NB4 (cell line): ENCODE data around the gene SPC24.

Source experiments
- MYC ChIP-seq: IDR thresholded peaks from 2 replicates; pipeline ENCODE4 v1.6.1; 2011; ENCODE audit warnings: low read depth, low read length
- POLR2A ChIP-seq: IDR thresholded peaks from 2 replicates; pipeline ENCODE4 v1.6.1; 2011; ENCODE audit warnings: mild to moderate bottlenecking; ENCODE audit not compliant: insufficient read length; ENCODE audit errors: extremely low read depth
- TF ChIP-seq, protein P1 (sequence below): IDR thresholded peaks from one replicate; pipeline ENCODE4 v1.5.1; 2012; ENCODE audit warnings: low read depth, low read length
- TF ChIP-seq, protein P2 (sequence below): IDR thresholded peaks from 2 replicates; pipeline ENCODE4 v1.6.1; 2011; ENCODE audit warnings: low read depth, low read length

DNA sequence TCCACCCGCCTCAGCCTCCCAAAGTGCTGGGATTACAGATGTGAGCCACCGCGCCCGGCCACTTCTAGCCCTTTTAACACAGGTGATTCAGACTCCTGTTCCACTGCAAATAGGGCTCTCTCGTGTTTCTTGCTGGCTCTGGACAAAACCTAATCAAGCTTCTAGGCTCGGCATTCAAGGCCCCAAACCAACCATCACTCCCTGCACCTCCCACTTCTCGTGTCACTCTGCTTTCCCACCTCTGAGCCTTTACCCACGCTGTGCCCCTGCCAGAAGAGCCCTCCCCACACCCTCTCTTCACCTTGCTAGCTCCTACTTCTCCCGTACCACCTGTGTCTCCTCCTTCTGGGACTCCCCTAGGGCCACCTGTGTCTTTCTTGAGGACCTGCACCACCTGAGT lies 22.0 kb upstream of the SPC24 start:
- TF ChIP-seq, protein P1, sequence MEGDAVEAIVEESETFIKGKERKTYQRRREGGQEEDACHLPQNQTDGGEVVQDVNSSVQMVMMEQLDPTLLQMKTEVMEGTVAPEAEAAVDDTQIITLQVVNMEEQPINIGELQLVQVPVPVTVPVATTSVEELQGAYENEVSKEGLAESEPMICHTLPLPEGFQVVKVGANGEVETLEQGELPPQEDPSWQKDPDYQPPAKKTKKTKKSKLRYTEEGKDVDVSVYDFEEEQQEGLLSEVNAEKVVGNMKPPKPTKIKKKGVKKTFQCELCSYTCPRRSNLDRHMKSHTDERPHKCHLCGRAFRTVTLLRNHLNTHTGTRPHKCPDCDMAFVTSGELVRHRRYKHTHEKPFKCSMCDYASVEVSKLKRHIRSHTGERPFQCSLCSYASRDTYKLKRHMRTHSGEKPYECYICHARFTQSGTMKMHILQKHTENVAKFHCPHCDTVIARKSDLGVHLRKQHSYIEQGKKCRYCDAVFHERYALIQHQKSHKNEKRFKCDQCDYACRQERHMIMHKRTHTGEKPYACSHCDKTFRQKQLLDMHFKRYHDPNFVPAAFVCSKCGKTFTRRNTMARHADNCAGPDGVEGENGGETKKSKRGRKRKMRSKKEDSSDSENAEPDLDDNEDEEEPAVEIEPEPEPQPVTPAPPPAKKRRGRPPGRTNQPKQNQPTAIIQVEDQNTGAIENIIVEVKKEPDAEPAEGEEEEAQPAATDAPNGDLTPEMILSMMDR = no peak
- TF ChIP-seq POLR2A (no peak), MYC (no peak)
- TF ChIP-seq, protein P2, sequence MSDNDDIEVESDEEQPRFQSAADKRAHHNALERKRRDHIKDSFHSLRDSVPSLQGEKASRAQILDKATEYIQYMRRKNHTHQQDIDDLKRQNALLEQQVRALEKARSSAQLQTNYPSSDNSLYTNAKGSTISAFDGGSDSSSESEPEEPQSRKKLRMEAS = no peak
